ENCODE measurements around the gene GPC5.

DNA sequence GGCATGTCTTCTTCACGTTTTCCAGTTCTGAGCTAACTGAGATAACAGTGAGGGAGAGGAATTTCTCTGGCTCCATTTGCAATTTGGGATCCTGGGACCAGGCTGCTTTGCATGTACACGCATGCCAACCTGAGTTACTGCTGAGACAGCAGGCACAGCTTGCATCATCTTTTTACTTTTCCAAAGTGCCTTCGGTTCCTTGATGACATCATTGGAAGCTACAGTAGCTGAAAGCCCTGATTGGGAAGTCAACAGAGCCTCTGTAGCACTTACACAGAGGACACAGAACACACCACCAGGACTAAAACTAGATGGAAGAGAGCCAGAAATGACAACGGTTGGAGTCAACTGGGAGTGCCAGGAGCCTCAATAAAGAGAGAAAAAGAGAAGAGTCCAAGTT lies 1429.1 kb downstream of the GPC5 start:
- TF ChIP-seq, protein P1, sequence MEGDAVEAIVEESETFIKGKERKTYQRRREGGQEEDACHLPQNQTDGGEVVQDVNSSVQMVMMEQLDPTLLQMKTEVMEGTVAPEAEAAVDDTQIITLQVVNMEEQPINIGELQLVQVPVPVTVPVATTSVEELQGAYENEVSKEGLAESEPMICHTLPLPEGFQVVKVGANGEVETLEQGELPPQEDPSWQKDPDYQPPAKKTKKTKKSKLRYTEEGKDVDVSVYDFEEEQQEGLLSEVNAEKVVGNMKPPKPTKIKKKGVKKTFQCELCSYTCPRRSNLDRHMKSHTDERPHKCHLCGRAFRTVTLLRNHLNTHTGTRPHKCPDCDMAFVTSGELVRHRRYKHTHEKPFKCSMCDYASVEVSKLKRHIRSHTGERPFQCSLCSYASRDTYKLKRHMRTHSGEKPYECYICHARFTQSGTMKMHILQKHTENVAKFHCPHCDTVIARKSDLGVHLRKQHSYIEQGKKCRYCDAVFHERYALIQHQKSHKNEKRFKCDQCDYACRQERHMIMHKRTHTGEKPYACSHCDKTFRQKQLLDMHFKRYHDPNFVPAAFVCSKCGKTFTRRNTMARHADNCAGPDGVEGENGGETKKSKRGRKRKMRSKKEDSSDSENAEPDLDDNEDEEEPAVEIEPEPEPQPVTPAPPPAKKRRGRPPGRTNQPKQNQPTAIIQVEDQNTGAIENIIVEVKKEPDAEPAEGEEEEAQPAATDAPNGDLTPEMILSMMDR (IDR thresholded peaks at IDR 0.05; ENCODE audit: extremely low read depth in 1 of 2, insufficient read depth in 1 of 2, low read depth in 1 of 2, low read length in 2 of 2) = no peak
- TF ChIP-seq EZH2 (IDR thresholded peaks at IDR 0.05; ENCODE audit: borderline replicate concordance, low read depth, low read length, severe bottlenecking) (no peak), POLR2A (IDR thresholded peaks at IDR 0.05; ENCODE audit: low read depth, low read length) (no peak)

All from endothelial cell of umbilical vein (primary cell).